GM12865 (cell line): ENCODE measurements around the gene FAM161A.

Experiments used
- DNase-seq: peaks from one replicate; pipeline ENCODE4 v3.0.0; 2010; ENCODE audit warnings: low read depth
- H3K4me3 ChIP-seq: 2 replicates; pipeline ENCODE4 v1.5.1; 2011; ENCODE audit warnings: mild to moderate bottlenecking, low read depth, low read length, control low read depth
- CTCF ChIP-seq: IDR thresholded peaks from 2 replicates; pipeline ENCODE4 v1.5.1; 2011; ENCODE audit warnings: low read length, control low read depth, low read depth, inconsistent platforms; ENCODE audit not compliant: insufficient read depth; ENCODE audit errors: missing control alignments

The FAM161A gene

GRCh38 chr2:61784643-61785042 lies 69.2 kb downstream of the FAM161A start:
- no peak for DNase-seq
- H3K4me3 ChIP-seq: no peak overlapping the region
- TF ChIP-seq CTCF: no peak

- TF ChIP-seq CTCF: no peak
- H3K4me3 ChIP-seq: peak overlapping the region; percentile 20; the same call in 1 of the 2 replicates
- DNase-seq: peak; percentile 58
Measured at GRCh38 chr2:61775956-61776570, 77.8 kb downstream of the FAM161A start.
